PC-3 (cell line): ENCODE measurements around the gene PTPRN2.

ENCODE experiments used
- CTCF ChIP-seq: fragments of 300-600 bp; sonication (generic); conservative IDR thresholded peaks from 2 replicates; pipeline ENCODE4 v1.5.1; 2017; ENCODE audit warnings: antibody characterized with exemption, low read depth, mild to moderate bottlenecking, low read length
- EZH2 ChIP-seq: fragments of 300-600 bp; sonication (generic); IDR thresholded peaks from one replicate; pipeline ENCODE4 v1.6.1; 2017; ENCODE audit warnings: antibody characterized with exemption, mild to moderate bottlenecking, low read length; ENCODE audit not compliant: unreplicated experiment
- EZH2phosphoT487 ChIP-seq: fragments of 300-600 bp; sonication (generic); IDR thresholded peaks from 2 replicates; pipeline ENCODE4 v1.6.1; 2018; ENCODE audit warnings: mild to moderate bottlenecking, antibody characterized with exemption, low read length, borderline replicate concordance

GRCh38 chr7:157870644-157871290 is 716.9 kb downstream of the PTPRN2 start:
- TF ChIP-seq EZH2, result no peak
- no peak for TF ChIP-seq CTCF
- no peak for TF ChIP-seq EZH2phosphoT487
